Esophagus (tissue), 2 donors: ENCODE measurements around the gene KRTAP6-2. TPM values are rescaled to one million over a fixed set of nuclear protein-coding genes. Genes with fewer than 3 reads are reported as not detected.

Experiments used
- polyA plus RNA-seq, 2 donors: library from polyadenylated mRNA; stranded (reverse); fragments of 200-250 nt; gene quantifications; one replicate each; pipeline ENCODE4 v1.2.3, GENCODE V29; 2013
- donor health status: healthy with polysubstance abuse.
- donor health status: Bipolar disorder and iron deficiency.

The KRTAP6-2 gene
- polyA plus RNA-seq, 2 donors = not detected

Other genes starting within 250 kb of the KRTAP6-2 start
- gene KRTAP13-2, start 226.6 kb downstream of the KRTAP6-2 start, polyA plus RNA-seq = not detected
- not detected for gene KRTAP13-1, start 202.9 kb downstream of the KRTAP6-2 start, polyA plus RNA-seq
- not detected for gene KRTAP13-3, start 173.0 kb downstream of the KRTAP6-2 start, polyA plus RNA-seq
- not detected for gene KRTAP13-4, start 168.7 kb downstream of the KRTAP6-2 start, polyA plus RNA-seq
- not detected for gene KRTAP15-1, start 158.6 kb downstream of the KRTAP6-2 start, polyA plus RNA-seq
- not detected for gene KRTAP19-1, start 118.5 kb downstream of the KRTAP6-2 start, polyA plus RNA-seq
- gene KRTAP19-2, start 111.5 kb downstream of the KRTAP6-2 start, polyA plus RNA-seq = not detected
- gene KRTAP19-3, start 106.9 kb downstream of the KRTAP6-2 start, polyA plus RNA-seq = not detected
- not detected for gene KRTAP19-4, start 101.7 kb downstream of the KRTAP6-2 start, polyA plus RNA-seq
- gene KRTAP19-5, start 96.8 kb downstream of the KRTAP6-2 start, polyA plus RNA-seq = not detected
- not detected for gene KRTAP19-6, start 57.0 kb downstream of the KRTAP6-2 start, polyA plus RNA-seq
- gene KRTAP19-7, start 37.6 kb downstream of the KRTAP6-2 start, polyA plus RNA-seq = not detected
- gene KRTAP22-2, start 8.5 kb downstream of the KRTAP6-2 start, polyA plus RNA-seq = not detected
- gene KRTAP6-3, start 6.5 kb downstream of the KRTAP6-2 start, polyA plus RNA-seq = not detected
- not detected for gene KRTAP22-1, start 2.2 kb upstream of the KRTAP6-2 start, polyA plus RNA-seq
- not detected for gene KRTAP6-1, start 15.0 kb upstream of the KRTAP6-2 start, polyA plus RNA-seq
- gene KRTAP20-1, start 17.5 kb upstream of the KRTAP6-2 start, polyA plus RNA-seq = not detected
- not detected for gene KRTAP20-4, start 21.7 kb upstream of the KRTAP6-2 start, polyA plus RNA-seq
- not detected for gene KRTAP20-2, start 36.3 kb upstream of the KRTAP6-2 start, polyA plus RNA-seq
- not detected for gene KRTAP20-3, start 44.0 kb upstream of the KRTAP6-2 start, polyA plus RNA-seq
- not detected for gene KRTAP21-3, start 119.9 kb upstream of the KRTAP6-2 start, polyA plus RNA-seq
- gene KRTAP21-2, start 148.4 kb upstream of the KRTAP6-2 start, polyA plus RNA-seq = not detected
- gene KRTAP21-1, start 156.5 kb upstream of the KRTAP6-2 start, polyA plus RNA-seq = not detected
- gene KRTAP8-1, start 214.4 kb upstream of the KRTAP6-2 start, polyA plus RNA-seq = not detected
- gene KRTAP7-1, start 230.9 kb upstream of the KRTAP6-2 start, polyA plus RNA-seq = not detected